ENCODE results near the gene CDH9.
"Not testable (repeated sequence)": the region's sequence is repeated elsewhere in the genome, so short reads cannot be mapped to it uniquely, and the experiment has no call there.

CDH9 gene

DNA sequence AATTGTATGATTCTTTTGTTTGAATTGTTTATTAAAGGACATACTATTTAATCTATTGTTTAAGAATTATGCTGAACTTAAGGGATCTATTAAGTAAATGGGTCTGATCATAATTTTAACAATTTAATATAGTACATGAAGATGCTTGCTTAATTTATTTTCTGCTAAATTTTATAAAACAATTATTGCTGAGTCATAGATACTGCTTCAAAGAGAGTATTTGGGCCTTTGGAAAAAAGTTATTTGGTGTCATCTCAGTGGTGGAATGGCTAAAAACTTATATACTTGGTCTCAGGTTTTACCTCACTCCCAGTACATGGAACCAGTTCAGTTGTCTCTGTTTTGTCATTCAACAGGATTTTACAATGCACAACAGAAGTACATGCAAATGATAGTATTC lies 145.3 kb downstream of the CDH9 start:
- no peaks in the 10 kb centered on the region for H3K9me3 ChIP-seq (ENCODE audit: control insufficient read depth, insufficient read depth, low read length)
- H3K4me1 ChIP-seq (ENCODE audit: insufficient read depth, low read length): no peaks in the 10 kb centered on the region
- H3K36me3 ChIP-seq (ENCODE audit: insufficient read depth, low read length): no peaks in the 10 kb centered on the region
- H3K9ac ChIP-seq (ENCODE audit: low read depth, low read length): no peak overlapping the region

DNA sequence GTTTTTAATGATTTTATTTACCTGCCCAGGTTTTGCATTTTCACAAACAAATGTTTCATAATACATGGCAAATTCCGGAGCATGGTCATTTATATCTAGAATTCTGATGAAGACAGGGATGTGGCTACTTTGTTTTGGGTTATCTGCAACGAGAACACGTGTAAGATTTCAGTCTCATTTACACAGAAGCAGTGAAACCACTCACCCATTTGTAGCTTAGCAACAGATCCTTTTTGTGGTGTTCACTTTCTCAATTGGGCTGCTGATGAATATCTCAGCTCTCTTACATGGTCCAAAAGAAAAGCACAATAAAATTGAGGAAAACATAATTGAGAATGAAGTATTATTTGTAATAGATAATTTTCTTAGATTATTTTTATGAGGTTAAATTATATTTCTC lies 148.6 kb downstream of the CDH9 start:
- no peaks in the 10 kb centered on the region for H3K4me1 ChIP-seq (ENCODE audit: insufficient read depth, low read length)
- no peaks in the 10 kb centered on the region for H3K36me3 ChIP-seq (ENCODE audit: insufficient read depth, low read length)
- no peaks in the 10 kb centered on the region for H3K9me3 ChIP-seq (ENCODE audit: control insufficient read depth, insufficient read depth, low read length)
- H3K9ac ChIP-seq (ENCODE audit: low read depth, low read length): no peak overlapping the region

GRCh38 chr5:26884481-26884880 lies 153.9 kb downstream of the CDH9 start:
- Histone ChIP-seq H3K36me3 (ENCODE audit: insufficient read depth, low read length) (no peaks in the 10 kb centered on the region), H3K9ac (ENCODE audit: low read depth, low read length) (no peak overlapping the region), H3K4me1 (ENCODE audit: insufficient read depth, low read length) (no peaks in the 10 kb centered on the region), H3K9me3 (ENCODE audit: control insufficient read depth, insufficient read depth, low read length) (no peaks in the 10 kb centered on the region)

GRCh38 chr5:26883375-26883774 lies 155.0 kb downstream of the CDH9 start:
- H3K36me3 ChIP-seq (ENCODE audit: insufficient read depth, low read length): no peaks in the 10 kb centered on the region
- no peaks in the 10 kb centered on the region for H3K9me3 ChIP-seq (ENCODE audit: control insufficient read depth, insufficient read depth, low read length)
- no peaks in the 10 kb centered on the region for H3K4me1 ChIP-seq (ENCODE audit: insufficient read depth, low read length)
- H3K9ac ChIP-seq (ENCODE audit: low read depth, low read length): no peak overlapping the region

- no peak overlapping the region for H3K9ac ChIP-seq (ENCODE audit: low read depth, low read length)
- H3K9me3 ChIP-seq (ENCODE audit: control insufficient read depth, insufficient read depth, low read length): no peaks in the 10 kb centered on the region
- H3K36me3 ChIP-seq (ENCODE audit: insufficient read depth, low read length): no peaks in the 10 kb centered on the region
- H3K4me1 ChIP-seq (ENCODE audit: insufficient read depth, low read length): no peaks in the 10 kb centered on the region
Measured at GRCh38 chr5:26881901-26882300, 156.5 kb downstream of the CDH9 start.

- H3K9me3 ChIP-seq (ENCODE audit: control insufficient read depth, insufficient read depth, low read length): no peaks in the 10 kb centered on the region
- H3K4me1 ChIP-seq (ENCODE audit: insufficient read depth, low read length): no peaks in the 10 kb centered on the region
- H3K9ac ChIP-seq (ENCODE audit: low read depth, low read length): no peak overlapping the region
- H3K36me3 ChIP-seq (ENCODE audit: insufficient read depth, low read length): no peaks in the 10 kb centered on the region
Measured at GRCh38 chr5:26877154-26877553, 161.2 kb downstream of the CDH9 start.

- Histone ChIP-seq H3K4me1 (ENCODE audit: insufficient read depth, low read length) (no peaks in the 10 kb centered on the region), H3K9me3 (ENCODE audit: control insufficient read depth, insufficient read depth, low read length) (no peaks in the 10 kb centered on the region), H3K36me3 (ENCODE audit: insufficient read depth, low read length) (no peaks in the 10 kb centered on the region), H3K9ac (ENCODE audit: low read depth, low read length) (no peak overlapping the region)
Measured at GRCh38 chr5:26872337-26872736, 166.0 kb downstream of the CDH9 start.

DNA sequence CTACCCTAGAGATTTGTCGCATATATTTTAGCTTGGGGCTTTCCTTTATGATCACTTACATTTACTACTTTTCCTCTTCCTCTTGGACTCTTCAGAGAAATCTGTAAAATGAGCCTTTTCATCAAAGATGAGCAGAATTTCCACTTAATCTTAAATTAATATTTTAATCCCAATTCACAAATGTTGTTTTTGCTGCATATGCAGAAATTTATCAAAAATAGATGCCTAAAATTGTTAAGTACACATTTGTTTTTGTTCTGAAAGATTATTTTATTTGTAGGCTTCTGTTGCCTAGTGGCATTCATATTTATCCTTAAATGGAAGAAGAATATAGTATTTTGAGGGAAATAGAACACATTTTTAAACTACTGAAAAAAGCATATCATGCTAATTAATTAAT lies 168.6 kb downstream of the CDH9 start:
- Histone ChIP-seq H3K9ac (ENCODE audit: low read depth, low read length) (no peak overlapping the region), H3K36me3 (ENCODE audit: insufficient read depth, low read length) (no peaks in the 10 kb centered on the region), H3K4me1 (ENCODE audit: insufficient read depth, low read length) (no peaks in the 10 kb centered on the region), H3K9me3 (ENCODE audit: control insufficient read depth, insufficient read depth, low read length) (no peaks in the 10 kb centered on the region)

DNA sequence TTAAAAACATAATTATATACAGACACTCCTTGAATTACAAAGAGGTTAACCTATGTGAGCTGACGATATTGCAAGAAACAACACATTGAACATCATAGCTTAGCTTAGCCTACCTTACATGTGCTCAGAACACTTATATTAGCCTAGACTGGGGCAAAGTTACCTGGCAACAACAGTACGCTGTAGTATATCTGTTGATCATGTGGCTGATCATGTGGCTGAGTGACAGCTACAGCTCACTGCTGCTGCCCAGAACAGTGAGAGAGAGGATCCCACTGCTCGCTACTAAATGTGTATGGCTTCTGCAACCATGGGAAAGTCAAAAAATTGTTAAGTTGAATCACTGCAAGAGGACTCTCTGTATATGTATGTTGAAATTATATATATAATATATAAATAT lies 169.9 kb downstream of the CDH9 start:
- Histone ChIP-seq H3K36me3 (ENCODE audit: insufficient read depth, low read length) (no peaks in the 10 kb centered on the region), H3K9me3 (ENCODE audit: control insufficient read depth, insufficient read depth, low read length) (no peaks in the 10 kb centered on the region), H3K9ac (ENCODE audit: low read depth, low read length) (no peak overlapping the region), H3K4me1 (ENCODE audit: insufficient read depth, low read length) (no peaks in the 10 kb centered on the region)

DNA sequence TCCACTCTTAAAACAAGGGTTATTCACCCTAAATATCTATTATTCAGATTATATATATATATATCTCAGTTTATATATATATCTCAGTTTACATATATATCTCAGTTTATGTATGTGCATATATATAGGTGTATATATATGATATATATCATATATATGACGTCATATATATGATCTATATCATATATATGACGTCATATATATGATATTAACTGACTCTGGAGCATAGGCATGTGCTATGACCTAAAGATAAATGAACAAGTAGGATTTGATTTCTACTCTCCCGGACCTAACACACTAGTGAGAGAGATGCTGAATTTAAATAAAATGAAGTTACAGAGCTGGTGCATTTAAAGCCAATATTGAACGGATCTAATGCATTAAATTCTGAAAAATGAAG lies 174.3 kb downstream of the CDH9 start:
- no peaks in the 10 kb centered on the region for H3K36me3 ChIP-seq (ENCODE audit: insufficient read depth, low read length)
- H3K9me3 ChIP-seq (ENCODE audit: control insufficient read depth, insufficient read depth, low read length): no peaks in the 10 kb centered on the region
- no peak overlapping the region for H3K9ac ChIP-seq (ENCODE audit: low read depth, low read length)
- no peaks in the 10 kb centered on the region for H3K4me1 ChIP-seq (ENCODE audit: insufficient read depth, low read length)

- H3K36me3 ChIP-seq (ENCODE audit: insufficient read depth, low read length): no peaks in the 10 kb centered on the region
- H3K4me1 ChIP-seq (ENCODE audit: insufficient read depth, low read length): no peaks in the 10 kb centered on the region
- H3K9ac ChIP-seq (ENCODE audit: low read depth, low read length): no peak overlapping the region
- peaks cover 10% of the 10 kb centered on the region; the same call in 1 of the 2 replicates for H3K9me3 ChIP-seq (ENCODE audit: control insufficient read depth, insufficient read depth, low read length)
Measured at GRCh38 chr5:26856238-26856637, 182.1 kb downstream of the CDH9 start.

DNA sequence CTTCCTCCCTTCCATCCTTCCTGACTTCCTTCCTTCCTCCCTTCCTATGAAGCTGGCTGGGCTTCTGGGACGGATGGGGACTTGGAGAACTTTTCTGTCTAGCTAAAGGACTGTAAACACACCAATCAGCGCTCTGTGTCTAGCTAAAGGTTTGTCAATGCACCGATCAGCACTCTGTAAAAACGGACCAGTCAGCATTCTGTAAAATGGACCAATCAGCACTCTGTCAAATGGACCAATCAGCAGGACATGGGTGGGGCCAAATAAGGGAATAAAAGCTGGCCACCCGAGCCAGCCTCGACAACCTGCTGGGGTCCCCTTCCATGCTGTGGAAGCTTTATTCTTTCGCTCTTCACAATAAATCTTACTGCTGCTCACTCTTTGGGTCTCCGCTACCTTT lies 185.9 kb downstream of the CDH9 start:
- peaks cover 10% of the 10 kb centered on the region; the same call in 1 of the 2 replicates for H3K9me3 ChIP-seq (ENCODE audit: control insufficient read depth, insufficient read depth, low read length)
- H3K36me3 ChIP-seq (ENCODE audit: insufficient read depth, low read length); H3K4me1 ChIP-seq (ENCODE audit: insufficient read depth, low read length); H3K9ac ChIP-seq (ENCODE audit: low read depth, low read length): not testable (repeated sequence)

DNA sequence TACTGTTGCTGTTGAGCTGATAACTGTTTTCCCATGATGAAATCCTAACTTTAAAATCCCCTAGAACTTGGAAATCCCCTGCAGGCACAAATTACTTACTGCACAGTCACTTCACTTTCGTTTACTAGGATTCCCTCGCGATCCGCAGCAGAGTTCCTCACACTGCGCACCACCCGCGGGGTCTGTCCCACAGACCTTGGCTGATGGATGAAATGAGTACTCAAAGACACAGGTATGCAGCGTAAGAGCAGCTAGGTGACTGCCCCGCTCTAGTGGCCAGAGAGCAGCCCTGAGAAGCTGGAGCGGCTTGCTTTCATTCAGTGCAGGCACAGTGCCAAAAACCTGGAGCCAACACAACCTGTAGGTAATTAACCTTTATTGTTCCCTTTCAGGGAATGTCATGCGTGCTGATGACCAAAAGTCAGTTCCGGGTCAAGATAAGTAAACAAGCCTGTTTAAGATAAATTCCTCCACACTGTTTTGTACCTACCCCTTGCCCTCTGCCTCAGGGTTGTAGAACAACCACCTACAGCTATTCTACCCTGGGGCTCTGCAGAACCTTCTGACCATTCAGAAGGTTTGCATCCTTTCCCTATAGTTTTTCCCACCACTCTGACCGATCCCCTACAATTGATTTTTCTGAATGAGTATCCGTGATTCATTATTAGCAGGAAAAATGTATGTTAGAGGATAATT lies 191.2 kb downstream of the CDH9 start:
- H3K36me3 ChIP-seq (ENCODE audit: insufficient read depth, low read length): no peaks in the 10 kb centered on the region
- H3K4me1 ChIP-seq (ENCODE audit: insufficient read depth, low read length): no peaks in the 10 kb centered on the region
- no peak overlapping the region for H3K9ac ChIP-seq (ENCODE audit: low read depth, low read length)
- no peaks in the 10 kb centered on the region for H3K9me3 ChIP-seq (ENCODE audit: control insufficient read depth, insufficient read depth, low read length)

- H3K36me3 ChIP-seq (ENCODE audit: insufficient read depth, low read length): no peaks in the 10 kb centered on the region
- no peak overlapping the region for H3K9ac ChIP-seq (ENCODE audit: low read depth, low read length)
- no peaks in the 10 kb centered on the region for H3K4me1 ChIP-seq (ENCODE audit: insufficient read depth, low read length)
- H3K9me3 ChIP-seq (ENCODE audit: control insufficient read depth, insufficient read depth, low read length): no peaks in the 10 kb centered on the region
Measured at GRCh38 chr5:26843677-26844076, 194.7 kb downstream of the CDH9 start.

- Histone ChIP-seq H3K9ac (ENCODE audit: low read depth, low read length) (no peak overlapping the region), H3K4me1 (ENCODE audit: insufficient read depth, low read length) (no peaks in the 10 kb centered on the region), H3K36me3 (ENCODE audit: insufficient read depth, low read length) (no peaks in the 10 kb centered on the region), H3K9me3 (ENCODE audit: control insufficient read depth, insufficient read depth, low read length) (no peaks in the 10 kb centered on the region; the same call in 1 of the 2 replicates)
Measured at GRCh38 chr5:26833596-26833995, 204.8 kb downstream of the CDH9 start.
